ENCODE results near the gene GHDC. TPM values are rescaled to one million over a fixed set of nuclear protein-coding genes. Genes with fewer than 3 reads are reported as not detected.

GHDC gene
- total RNA-seq, 1 donor from 2014 or later = 33.4 TPM

DNA sequence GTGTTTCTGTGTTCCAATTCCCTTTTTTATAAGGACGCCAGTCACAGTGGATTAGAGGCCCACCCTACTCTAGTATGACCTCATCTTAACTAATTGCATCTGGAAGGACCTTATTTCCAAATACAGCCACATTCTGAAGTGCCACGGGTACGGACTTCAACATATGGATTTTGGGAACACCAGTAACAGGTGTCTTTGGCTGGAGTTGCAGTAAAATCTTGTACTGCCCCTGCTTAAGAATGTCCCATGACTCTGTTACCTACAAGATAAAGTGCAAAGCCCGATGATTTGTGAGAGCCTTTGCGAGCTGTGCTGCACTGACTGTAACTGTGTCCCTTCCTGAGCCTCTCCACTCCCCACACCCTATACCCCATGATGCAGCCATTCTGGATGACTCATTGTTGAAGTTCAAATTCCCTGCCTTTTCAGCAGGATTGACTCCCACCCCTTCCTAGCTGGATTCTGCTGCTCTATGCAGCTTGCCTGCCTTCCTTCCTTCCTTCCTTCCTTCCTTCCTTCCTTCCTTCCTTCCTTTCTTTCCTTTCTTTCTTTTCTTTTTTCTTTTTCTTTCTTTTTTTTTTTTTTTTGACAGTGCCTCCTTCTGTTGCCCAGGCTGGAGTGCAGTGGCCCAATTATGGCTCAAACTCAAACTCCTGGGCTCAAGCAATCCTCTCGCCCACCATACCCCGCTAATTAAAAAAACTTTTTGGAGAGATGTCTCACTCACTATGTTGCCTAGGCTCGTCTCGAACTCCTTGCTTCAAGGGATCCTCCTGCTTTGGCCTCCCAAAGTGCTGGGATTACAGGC, 11.2 kb downstream of the GHDC start:
- DNase-seq (no peak), ATAC-seq (no peak)
- TF ChIP-seq, protein P1, sequence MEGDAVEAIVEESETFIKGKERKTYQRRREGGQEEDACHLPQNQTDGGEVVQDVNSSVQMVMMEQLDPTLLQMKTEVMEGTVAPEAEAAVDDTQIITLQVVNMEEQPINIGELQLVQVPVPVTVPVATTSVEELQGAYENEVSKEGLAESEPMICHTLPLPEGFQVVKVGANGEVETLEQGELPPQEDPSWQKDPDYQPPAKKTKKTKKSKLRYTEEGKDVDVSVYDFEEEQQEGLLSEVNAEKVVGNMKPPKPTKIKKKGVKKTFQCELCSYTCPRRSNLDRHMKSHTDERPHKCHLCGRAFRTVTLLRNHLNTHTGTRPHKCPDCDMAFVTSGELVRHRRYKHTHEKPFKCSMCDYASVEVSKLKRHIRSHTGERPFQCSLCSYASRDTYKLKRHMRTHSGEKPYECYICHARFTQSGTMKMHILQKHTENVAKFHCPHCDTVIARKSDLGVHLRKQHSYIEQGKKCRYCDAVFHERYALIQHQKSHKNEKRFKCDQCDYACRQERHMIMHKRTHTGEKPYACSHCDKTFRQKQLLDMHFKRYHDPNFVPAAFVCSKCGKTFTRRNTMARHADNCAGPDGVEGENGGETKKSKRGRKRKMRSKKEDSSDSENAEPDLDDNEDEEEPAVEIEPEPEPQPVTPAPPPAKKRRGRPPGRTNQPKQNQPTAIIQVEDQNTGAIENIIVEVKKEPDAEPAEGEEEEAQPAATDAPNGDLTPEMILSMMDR (IDR thresholded peaks at IDR 0.05) = no peak
- peak overlapping the region; percentile 75 for H3K27ac ChIP-seq
- H3K36me3 ChIP-seq = no peaks in the 10 kb centered on the region
- intact Hi-C loops (cut with DNase I) = no loop called here
- no peaks in the 10 kb centered on the region for H3K9me3 ChIP-seq
- peak overlapping the region; percentile 65 for H3K4me3 ChIP-seq
- H3K27me3 ChIP-seq (ENCODE audit: low read depth) = peaks cover 26% of the 10 kb centered on the region
- H3K4me1 ChIP-seq = peaks cover 39% of the 10 kb centered on the region

DNA sequence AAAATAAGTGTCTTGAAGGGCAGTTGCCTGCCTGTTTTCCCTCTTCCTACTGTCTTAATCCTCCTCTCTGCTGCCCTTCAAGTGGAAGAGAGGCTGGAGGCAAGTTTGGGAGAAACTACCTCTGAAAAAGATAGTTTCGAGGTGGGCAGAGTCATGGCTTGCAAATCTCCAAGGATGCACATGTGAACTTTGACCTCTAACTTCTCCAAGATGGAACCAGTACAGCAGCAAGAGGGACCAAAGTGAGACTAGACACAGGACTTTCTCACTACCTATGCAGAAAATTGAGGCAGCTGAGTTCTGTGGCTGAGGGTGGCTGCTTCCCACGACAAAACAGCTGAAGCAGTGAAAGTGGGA, 12.5 kb downstream of the GHDC start:
- Histone ChIP-seq H3K36me3 (no peaks in the 10 kb centered on the region), H3K27me3 (ENCODE audit: low read depth) (peaks cover 26% of the 10 kb centered on the region), H3K4me3 (no peak overlapping the region), H3K4me1 (peaks cover 39% of the 10 kb centered on the region), H3K27ac (no peak overlapping the region), H3K9me3 (no peaks in the 10 kb centered on the region)
- DNase-seq = no peak
- TF ChIP-seq, protein P1 (IDR thresholded peaks at IDR 0.05) = no peak
- ATAC-seq = no peak
- intact Hi-C loops (cut with DNase I) = no loop called here

DNA sequence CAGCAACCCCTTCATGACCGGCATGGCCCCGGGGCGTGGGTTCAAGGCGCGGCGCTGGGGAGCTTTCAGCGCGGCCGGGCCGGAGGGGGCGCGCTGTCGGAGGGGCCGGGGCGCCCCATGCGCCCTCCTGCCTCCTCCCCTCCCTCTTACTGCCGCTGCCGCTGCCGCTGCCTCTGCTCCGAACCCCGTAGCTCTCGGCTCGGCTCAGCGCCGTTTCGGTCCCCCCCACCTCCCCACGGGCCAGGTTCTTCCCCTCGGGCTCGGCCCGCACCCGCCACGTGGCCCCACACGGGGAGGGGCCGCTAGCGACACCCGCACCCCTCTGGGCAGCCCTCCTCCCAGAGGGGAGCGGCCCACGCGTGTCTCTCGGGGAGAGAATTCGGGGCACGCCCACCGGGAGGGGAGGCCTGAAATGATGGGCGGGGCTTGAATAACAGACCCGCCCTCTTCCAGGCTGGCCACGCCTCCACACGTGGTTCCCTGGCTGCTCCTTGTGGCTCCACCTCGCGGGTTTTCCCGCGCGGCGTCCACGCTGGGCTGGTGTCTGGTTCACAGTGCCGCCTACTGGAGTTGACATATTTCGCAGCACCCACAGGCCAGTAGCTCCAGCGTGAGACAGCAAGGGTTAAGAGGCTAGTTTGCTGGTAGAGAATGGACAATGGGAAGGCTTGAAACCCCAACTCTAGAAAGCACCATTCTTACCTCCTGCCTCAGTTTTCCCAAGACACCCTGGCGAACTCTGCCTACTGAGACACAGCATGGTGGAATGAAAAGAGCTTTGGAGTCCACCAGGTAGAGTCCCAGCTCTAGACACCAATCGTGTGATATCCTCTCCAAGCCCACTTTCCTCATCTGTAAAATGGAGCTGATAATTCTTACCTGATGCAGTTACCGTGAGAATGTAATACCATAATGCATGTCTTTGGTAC, 13.1 kb downstream of the GHDC start, which contains the start of gene KCNH4:
TSS of gene KCNH4 (minus strand) at position 221 of the 929 bp plus-strand sequence. CDS start at position 24, 197 bp downstream.
- Histone ChIP-seq H3K27ac (no peak within 1 kb of the TSS), H3K4me3 (peak within 1 kb of the TSS; percentile 51), H3K9me3 (no peaks in the 10 kb centered on the region), H3K27me3 (ENCODE audit: low read depth) (peaks cover 26% of the 10 kb centered on the region), H3K4me1 (peaks cover 39% of the 10 kb centered on the region), H3K36me3 (no peaks in the 10 kb centered on the region)
- TF ChIP-seq, protein P1 (IDR thresholded peaks at IDR 0.05) = peak; percentile 54
- DNase-seq (peak; percentile 91), ATAC-seq (peak; percentile 67 to 78)
- intact Hi-C loops (cut with DNase I) = no loop called here

DNA sequence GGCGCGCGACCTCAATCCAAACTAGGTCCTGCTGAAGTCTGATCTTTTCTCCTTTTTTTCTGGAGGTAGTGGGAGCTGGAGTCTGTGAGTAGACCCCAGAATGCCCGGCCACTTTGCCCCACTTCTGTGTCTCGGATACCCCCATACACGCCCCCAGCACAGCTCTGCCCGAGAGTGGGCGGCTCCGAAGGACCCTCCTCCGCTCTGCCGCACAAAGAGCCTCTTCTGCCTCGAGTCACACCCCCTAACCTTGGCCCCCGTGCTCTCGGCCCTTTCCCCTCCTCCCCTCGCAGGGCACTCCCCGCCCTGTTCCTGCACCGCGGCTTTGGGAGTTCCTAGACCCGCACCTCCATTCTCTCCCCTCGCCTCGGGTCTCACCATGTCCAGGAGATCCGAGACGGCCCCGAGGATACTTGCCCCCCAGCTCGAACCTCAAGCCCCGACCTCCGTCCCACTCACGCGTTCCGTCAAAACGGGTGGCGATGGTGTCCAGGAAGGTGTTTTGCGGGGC, 13.8 kb downstream of the GHDC start:
- H3K4me1 ChIP-seq = peaks cover 39% of the 10 kb centered on the region
- peaks cover 26% of the 10 kb centered on the region for H3K27me3 ChIP-seq (ENCODE audit: low read depth)
- H3K9me3 ChIP-seq = no peaks in the 10 kb centered on the region
- no peak for DNase-seq
- ATAC-seq = no peak
- intact Hi-C loops (cut with DNase I) = no loop called here
- peak overlapping the region; percentile 51 for H3K4me3 ChIP-seq
- H3K27ac ChIP-seq = no peak overlapping the region
- H3K36me3 ChIP-seq = no peaks in the 10 kb centered on the region
- TF ChIP-seq, protein P1 (IDR thresholded peaks at IDR 0.05) = no peak

DNA sequence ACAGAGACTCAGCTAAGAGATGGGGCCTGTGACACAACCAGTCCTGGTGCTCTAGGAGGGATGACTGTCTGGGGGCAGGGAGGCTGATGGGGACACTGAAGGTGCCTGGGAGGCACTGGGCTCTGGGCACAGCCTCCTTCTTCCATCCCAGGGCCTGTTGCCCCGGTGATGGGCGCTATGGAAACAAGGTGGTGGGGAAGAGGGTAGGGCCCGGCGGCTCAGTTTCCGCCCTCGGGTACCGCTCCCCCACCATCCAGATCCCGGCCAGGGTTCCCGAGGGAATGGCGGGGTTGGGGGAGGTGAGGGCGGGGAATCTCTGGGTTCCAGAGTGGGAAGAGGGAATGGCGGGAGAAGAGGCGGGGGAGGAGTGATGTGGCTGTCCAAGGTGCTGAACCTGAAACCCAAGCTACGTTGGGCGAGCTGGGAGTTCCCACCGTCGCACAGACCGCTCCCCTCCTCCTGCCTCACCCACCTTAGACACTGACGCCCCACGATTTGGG, 14.3 kb downstream of the GHDC start:
- Histone ChIP-seq H3K27ac (no peak overlapping the region), H3K4me3 (no peak overlapping the region), H3K4me1 (peaks cover 39% of the 10 kb centered on the region), H3K36me3 (no peaks in the 10 kb centered on the region), H3K27me3 (ENCODE audit: low read depth) (peaks cover 26% of the 10 kb centered on the region), H3K9me3 (no peaks in the 10 kb centered on the region)
- DNase-seq (no peak), ATAC-seq (no peak)
- TF ChIP-seq, protein P1 (IDR thresholded peaks at IDR 0.05) = no peak
- intact Hi-C loops (cut with DNase I) = no loop called here
